GM10248 (cell line): ENCODE results near the gene MON2.

Experiments
- CTCF ChIA-PET: fragments of 300-600 bp; sonication (Branson Sonifier 250); formaldehyde crosslinking; extraction: SDS; loops from one replicate; lab custom pipeline; 2021; ENCODE audit warnings: antibody characterized with exemption; lab: Yijun Ruan, JAX
- POLR2A ChIA-PET: fragments of 350-650 bp; sonication (Branson Sonifier 250); formaldehyde crosslinking; extraction: SDS; loops from one replicate; lab custom pipeline; 2020; ENCODE audit warnings: antibody characterized with exemption; lab: Yijun Ruan, JAX
- DNase-seq: peaks from one replicate; pipeline ENCODE4 v3.0.0; 2012; ENCODE audit errors: extremely low spot score
- TF ChIP-seq, protein P1 (sequence below): IDR thresholded peaks from 2 replicates; pipeline ENCODE4 v1.5.1; 2012; ENCODE audit warnings: mild to moderate bottlenecking, low read depth; ENCODE audit errors: extremely low read depth, missing control alignments, control extremely low read depth

MON2 gene

DNA sequence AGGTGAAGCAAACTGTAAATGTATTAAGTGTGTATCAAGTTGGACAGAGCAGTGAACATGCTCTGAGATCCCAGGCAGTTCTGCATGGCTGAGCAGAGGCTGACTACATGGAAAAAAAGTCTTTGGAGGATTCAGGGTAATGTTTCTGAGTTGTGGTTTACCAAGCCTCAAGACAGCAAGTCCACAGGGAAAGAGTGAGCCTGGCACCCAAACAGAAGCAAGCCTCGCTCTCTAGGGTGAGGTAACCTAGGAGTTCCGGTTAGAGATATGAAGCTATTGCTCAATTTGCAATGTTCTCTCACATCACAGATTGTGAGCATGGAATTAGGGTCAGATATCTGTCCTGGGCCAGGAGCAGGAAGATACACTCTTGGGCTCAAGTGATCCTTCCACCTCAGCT is 158.6 kb downstream of the MON2 start:
- POLR2A ChIA-PET, result no interaction called here

DNA sequence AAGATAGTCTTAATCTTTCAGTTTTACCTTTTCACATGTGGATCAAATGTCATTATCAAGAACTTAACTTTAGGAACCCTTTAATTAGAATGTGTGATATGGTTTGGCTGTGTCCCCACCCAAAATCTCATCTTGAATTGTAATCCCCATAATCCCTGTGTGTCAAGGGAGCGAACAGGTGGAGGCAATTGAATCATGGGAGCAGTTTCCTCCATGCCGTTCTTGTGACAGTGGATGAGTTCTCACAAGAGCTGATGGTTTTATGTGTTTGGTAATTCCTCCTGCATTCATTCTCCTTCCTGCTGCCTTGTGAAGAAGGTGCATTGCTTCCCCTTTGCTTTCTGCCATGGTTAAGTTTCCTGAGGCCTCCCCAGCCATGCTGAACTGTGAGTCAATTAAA is 160.6 kb downstream of the MON2 start:
- TF ChIP-seq, protein P1, sequence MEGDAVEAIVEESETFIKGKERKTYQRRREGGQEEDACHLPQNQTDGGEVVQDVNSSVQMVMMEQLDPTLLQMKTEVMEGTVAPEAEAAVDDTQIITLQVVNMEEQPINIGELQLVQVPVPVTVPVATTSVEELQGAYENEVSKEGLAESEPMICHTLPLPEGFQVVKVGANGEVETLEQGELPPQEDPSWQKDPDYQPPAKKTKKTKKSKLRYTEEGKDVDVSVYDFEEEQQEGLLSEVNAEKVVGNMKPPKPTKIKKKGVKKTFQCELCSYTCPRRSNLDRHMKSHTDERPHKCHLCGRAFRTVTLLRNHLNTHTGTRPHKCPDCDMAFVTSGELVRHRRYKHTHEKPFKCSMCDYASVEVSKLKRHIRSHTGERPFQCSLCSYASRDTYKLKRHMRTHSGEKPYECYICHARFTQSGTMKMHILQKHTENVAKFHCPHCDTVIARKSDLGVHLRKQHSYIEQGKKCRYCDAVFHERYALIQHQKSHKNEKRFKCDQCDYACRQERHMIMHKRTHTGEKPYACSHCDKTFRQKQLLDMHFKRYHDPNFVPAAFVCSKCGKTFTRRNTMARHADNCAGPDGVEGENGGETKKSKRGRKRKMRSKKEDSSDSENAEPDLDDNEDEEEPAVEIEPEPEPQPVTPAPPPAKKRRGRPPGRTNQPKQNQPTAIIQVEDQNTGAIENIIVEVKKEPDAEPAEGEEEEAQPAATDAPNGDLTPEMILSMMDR, result no peak
- POLR2A ChIA-PET, result no interaction called here
- CTCF ChIA-PET, result interaction anchor here (1.3 kb wide), 1 partner anchor 69 kb away, joined by 4 read pairs; no protein-coding TSS in a partner anchor
- no peak for DNase-seq

More for the DNA sequence above, 158.6 kb downstream of the MON2 start:
- DNase-seq, result no peak
- TF ChIP-seq, protein P1, result no peak
- CTCF ChIA-PET, result interaction anchor here (1.0 to 1.4 kb wide), 2 partner anchors 27 to 190 kb away, joined by 3 read pairs; no protein-coding TSS in a partner anchor

DNA sequence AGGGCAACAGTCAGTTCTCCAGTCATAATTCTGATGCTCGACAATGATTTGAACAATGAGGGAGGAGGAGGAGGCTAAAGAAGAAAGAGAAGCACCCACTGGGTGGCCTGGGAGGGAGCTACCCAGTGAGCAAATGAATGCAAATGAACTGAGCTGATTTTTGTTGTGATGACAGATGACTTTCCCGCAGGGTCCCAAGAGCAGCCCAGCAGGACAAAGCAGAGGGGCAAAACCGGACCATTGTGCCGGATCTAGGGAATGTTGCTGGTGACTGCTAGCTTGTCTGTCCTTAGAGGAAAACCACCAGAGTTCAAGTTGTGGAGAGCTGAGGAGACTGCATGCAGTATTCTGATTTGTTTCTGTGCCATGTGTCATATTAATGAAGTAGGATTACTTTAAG is 162.8 kb downstream of the MON2 start:
- CTCF ChIA-PET, result interaction anchor here (1.0 to 1.7 kb wide), 5 partner anchors 8 to 194 kb away, joined by 3 to 6 read pairs (median 5); no protein-coding TSS in a partner anchor
- TF ChIP-seq, protein P1, result no peak
- no peak for DNase-seq
- POLR2A ChIA-PET, result interaction anchor here (0.8 kb wide), 1 partner anchor 27 kb away, joined by 4 read pairs; no protein-coding TSS in a partner anchor

DNA sequence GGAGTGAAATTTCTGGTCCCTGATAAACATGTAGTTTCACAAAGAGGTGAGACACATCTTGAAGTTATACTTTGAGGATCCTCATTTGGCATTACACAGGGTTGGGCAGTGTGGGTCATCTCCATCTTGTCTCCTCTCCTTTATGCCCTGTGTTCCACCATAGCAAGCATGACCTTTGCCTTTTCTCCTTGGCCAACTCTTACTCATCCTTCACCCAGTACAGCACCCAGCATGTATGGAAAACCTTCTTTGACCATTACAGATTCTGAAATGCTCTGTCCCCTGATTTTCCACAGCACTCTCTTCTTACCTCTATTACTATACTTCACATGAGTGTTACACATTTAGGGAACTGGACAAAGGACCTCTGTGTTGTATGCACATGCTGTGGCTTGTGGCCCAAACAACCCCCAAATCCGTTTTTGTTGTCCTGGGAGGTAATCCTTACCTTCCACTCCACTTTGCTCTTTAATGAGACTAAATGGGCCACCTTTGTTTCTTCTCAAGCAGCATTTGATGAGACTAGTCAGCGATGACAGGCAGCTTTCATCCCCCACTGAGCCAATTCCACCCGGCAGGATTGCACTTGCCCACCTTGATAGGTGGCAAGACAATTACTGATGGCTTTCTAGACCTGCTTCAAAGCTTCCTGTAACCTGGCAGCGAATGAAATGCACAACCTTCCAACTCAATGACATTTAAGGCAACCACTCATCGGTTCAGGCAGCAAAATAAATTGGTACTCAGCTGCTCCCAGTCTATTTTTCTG is 163.5 kb downstream of the MON2 start:
- DNase-seq, result no peak
- TF ChIP-seq, protein P1, result no peak
- ChIA-PET POLR2A (interaction anchor here (0.8 kb wide), 1 partner anchor 27 kb away, joined by 4 read pairs; no protein-coding TSS in a partner anchor), CTCF (interaction anchor here (1.0 to 1.7 kb wide), 4 partner anchors 9 to 195 kb away, joined by 3 to 6 read pairs (median 5); no protein-coding TSS in a partner anchor)

DNA sequence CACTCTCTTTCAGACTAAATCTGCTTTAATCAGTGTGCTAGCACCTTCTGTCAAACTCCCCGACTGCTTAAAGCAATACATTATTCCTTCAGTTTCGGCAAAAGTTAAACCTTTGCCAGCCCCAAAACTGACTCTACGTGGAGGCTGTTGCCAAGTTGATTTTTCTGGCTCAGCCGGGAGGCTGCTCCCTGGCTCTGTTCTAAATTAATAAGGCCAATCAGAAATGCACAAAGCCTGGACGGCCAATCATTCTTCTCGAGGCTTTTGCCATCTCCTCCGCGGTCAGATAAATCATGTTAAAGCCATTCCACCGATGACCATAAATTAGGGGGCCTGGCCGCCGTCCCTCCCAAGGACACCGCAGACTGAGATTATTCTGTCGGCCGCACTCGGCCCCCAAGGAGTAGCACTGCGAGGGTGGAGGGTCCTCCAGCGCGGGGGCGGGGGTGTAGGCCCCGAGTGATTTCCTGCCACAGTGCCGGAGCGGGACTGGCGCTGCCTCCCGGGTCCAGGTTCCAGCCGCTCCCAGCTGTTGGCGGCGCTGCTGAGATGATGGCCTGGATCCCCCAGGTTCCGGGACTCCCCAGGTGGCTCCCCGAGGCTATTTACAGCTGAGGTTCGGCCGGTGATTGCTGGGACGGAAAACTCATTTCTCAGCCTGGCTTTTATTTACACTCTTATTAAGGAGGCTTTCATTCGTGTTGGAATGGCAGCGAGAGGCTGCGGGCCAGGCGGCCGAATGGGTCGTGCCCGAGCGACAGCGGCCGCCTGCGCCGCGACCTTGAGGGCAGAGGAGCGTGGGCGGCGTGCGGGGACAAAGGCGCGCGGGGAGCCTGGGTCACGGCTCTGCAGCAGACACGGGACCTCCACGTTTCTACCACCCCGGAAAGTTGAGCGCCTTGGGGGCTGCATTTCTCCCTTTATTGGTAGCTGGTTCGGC is 165.1 kb downstream of the MON2 start:
- ChIA-PET POLR2A (no interaction called here), CTCF (interaction anchor here (1.0 to 1.3 kb wide), 4 partner anchors 9 to 57 kb away, joined by 3 to 5 read pairs (median 3); no protein-coding TSS in a partner anchor)
- peak; percentile 73 for DNase-seq
- TF ChIP-seq, protein P1, result peak; percentile 41

DNA sequence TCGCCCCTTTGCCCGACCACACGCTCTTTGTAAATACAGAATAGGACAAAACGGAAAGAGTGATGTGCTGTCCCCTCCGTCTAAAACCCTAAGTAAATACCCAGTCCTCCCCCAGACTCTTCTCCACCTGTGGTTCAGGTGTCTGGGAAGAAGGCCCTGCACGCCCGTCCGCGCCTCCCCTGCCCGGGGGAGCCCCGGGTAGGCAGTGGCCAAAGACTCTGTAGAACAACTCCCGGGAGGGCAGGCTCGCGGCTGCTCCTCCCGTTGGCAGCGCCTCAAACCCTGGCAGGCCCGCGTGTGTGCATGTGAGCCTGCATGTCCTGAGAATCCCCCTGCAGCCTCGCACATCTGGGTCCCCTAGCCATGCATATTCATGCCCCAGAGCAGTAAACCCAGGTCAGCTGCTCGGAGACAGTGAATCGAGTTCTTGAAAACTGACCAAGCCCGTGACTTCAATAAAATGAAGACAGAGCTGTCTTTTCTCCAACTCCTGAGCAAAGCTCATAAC is 165.8 kb downstream of the MON2 start:
- DNase-seq, result peak; percentile 44
- TF ChIP-seq, protein P1, result no peak
- ChIA-PET POLR2A (no interaction called here), CTCF (interaction anchor here (1.0 to 1.3 kb wide), 4 partner anchors 8 to 58 kb away, joined by 3 to 5 read pairs (median 3); no protein-coding TSS in a partner anchor)
